OCI-LY3 (cell line): ENCODE measurements around the gene CHMP4B.

Experiments
- H2AFZ ChIP-seq: fragments of 200-600, 300-600 bp; shearing (Covaris generic); 2 replicates; pipeline ENCODE4 v1.6.0; 2014; ENCODE audit warnings: antibody characterized with exemption, low read depth, low read length
- H3K27ac ChIP-seq: fragments of 200-600, 300-600 bp; sonication (generic); 2 replicates; pipeline ENCODE4 v1.5.1; 2014; ENCODE audit warnings: mild to moderate bottlenecking, low read length, moderate library complexity, mixed read lengths
- H3K27me3 ChIP-seq: fragments of 200-600, 300-600 bp; sonication (generic); 2 replicates; pipeline ENCODE4 v1.6.1; 2014; ENCODE audit warnings: low read depth, low read length, mixed read lengths
- H3K36me3 ChIP-seq: fragments of 200-600, 300-600 bp; sonication (generic); replicated peaks from 2 replicates; pipeline ENCODE3; 2014; ENCODE audit warnings: low read depth, low read length, mixed read lengths
- H3K4me1 ChIP-seq: fragments of 300-600, 200-600 bp; sonication (generic); 2 replicates; pipeline ENCODE4 v1.6.1; 2014; ENCODE audit warnings: low read length, mixed read lengths
- H3K4me2 ChIP-seq: fragments of 200-600, 300-600 bp; sonication (generic); 2 replicates; pipeline ENCODE4 v1.6.1; 2014; ENCODE audit warnings: low read length, mixed read lengths
- H3K4me3 ChIP-seq: fragments of 300-600, 200-600 bp; sonication (generic); 2 replicates; pipeline ENCODE4 v1.5.1; 2014; ENCODE audit warnings: antibody characterized with exemption, mild to moderate bottlenecking, low read length, moderate library complexity
- H3K79me2 ChIP-seq: fragments of 300-600, 200-600 bp; shearing (Covaris generic); 2 replicates; pipeline ENCODE4 v1.6.1; 2014; ENCODE audit warnings: mild to moderate bottlenecking, low read length, mixed read lengths
- H3K9ac ChIP-seq: fragments of 300-600, 200-600 bp; shearing (Covaris generic); 2 replicates; pipeline ENCODE4 v1.6.0; 2014; ENCODE audit warnings: mild to moderate bottlenecking, low read length, moderate library complexity
- H3K9me3 ChIP-seq: fragments of 200-600, 300-600 bp; shearing (Covaris generic); 2 replicates; pipeline ENCODE4 v1.6.1; 2014; ENCODE audit warnings: low read length, mixed read lengths; ENCODE audit not compliant: insufficient read depth
- H4K20me1 ChIP-seq: fragments of 200-600, 300-600 bp; sonication (generic); 2 replicates; pipeline ENCODE4 v1.6.1; 2016; ENCODE audit warnings: low read length, mixed read lengths; ENCODE audit not compliant: insufficient read depth
- EZH2phosphoT487 ChIP-seq: fragments of 200-600 bp; shearing (Covaris generic); IDR thresholded peaks from 2 replicates; pipeline ENCODE4 v1.6.1; 2018; ENCODE audit warnings: antibody characterized with exemption, mixed run types, low read depth
- TF ChIP-seq, protein P1 (sequence below): fragments of 200-600, 300-600 bp; sonication (generic); IDR thresholded peaks from 2 replicates; pipeline ENCODE4 v1.5.1; 2014; ENCODE audit warnings: antibody characterized with exemption, low read length, low read depth

The CHMP4B gene

DNA sequence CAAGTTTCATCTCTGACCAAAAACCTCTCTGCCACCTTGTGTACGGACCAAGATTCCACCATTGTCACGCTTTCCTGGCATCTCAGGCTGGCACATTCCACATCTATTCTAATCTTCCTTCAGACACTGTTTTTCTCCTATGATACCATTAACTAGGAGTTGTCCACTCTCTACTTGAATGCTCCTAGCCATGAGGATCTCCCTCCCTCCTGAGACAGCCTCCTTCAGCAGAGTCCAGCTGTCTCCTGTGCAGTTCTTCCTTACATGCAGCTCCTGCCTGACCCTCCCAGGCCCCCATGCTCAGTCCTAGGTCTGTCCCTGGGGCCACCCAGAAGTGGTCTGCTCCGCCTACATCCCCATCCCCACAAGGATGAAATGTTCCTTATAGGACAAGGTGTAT is 90.9 kb downstream of the CHMP4B start:
- Histone ChIP-seq H4K20me1 (no peaks in the 10 kb centered on the region), H3K79me2 (no peaks in the 10 kb centered on the region), H2AFZ (no peak overlapping the region), H3K27me3 (peaks cover 20% of the 10 kb centered on the region), H3K4me1 (no peaks in the 10 kb centered on the region), H3K9ac (no peak overlapping the region), H3K4me2 (no peak overlapping the region), H3K27ac (no peak overlapping the region), H3K4me3 (no peak overlapping the region), H3K36me3 (no peaks in the 10 kb centered on the region), H3K9me3 (no peaks in the 10 kb centered on the region)
- TF ChIP-seq, protein P1, sequence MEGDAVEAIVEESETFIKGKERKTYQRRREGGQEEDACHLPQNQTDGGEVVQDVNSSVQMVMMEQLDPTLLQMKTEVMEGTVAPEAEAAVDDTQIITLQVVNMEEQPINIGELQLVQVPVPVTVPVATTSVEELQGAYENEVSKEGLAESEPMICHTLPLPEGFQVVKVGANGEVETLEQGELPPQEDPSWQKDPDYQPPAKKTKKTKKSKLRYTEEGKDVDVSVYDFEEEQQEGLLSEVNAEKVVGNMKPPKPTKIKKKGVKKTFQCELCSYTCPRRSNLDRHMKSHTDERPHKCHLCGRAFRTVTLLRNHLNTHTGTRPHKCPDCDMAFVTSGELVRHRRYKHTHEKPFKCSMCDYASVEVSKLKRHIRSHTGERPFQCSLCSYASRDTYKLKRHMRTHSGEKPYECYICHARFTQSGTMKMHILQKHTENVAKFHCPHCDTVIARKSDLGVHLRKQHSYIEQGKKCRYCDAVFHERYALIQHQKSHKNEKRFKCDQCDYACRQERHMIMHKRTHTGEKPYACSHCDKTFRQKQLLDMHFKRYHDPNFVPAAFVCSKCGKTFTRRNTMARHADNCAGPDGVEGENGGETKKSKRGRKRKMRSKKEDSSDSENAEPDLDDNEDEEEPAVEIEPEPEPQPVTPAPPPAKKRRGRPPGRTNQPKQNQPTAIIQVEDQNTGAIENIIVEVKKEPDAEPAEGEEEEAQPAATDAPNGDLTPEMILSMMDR, result no peak
- TF ChIP-seq EZH2phosphoT487, result no peak
